HG03280 (cell line): Measurements from ENCODE around the gene SRGAP2.
"Not testable (repeated sequence)": the region's sequence is repeated elsewhere in the genome, so short reads cannot be mapped to it uniquely, and the experiment has no call there.

ENCODE experiments used
- ATAC-seq: cut with Tn5 transposase; IDR thresholded peaks from one replicate; pipeline ENCODE4 v1.9.1; 2021; ENCODE audit warnings: mild to moderate bottlenecking, moderate library complexity; ENCODE audit not compliant: unreplicated experiment

The SRGAP2 gene

GRCh38 chr1:206203364-206204158, at the start of gene SRGAP2:
Gene SRGAP2 (plus strand): TSS chr1:206203541. CDS start chr1:206205971, 2,430 bp downstream.
- peak; percentile 2 for ATAC-seq

GRCh38 chr1:206167350-206168029, 35.9 kb upstream of the SRGAP2 start:
- not testable (repeated sequence) for ATAC-seq

DNA sequence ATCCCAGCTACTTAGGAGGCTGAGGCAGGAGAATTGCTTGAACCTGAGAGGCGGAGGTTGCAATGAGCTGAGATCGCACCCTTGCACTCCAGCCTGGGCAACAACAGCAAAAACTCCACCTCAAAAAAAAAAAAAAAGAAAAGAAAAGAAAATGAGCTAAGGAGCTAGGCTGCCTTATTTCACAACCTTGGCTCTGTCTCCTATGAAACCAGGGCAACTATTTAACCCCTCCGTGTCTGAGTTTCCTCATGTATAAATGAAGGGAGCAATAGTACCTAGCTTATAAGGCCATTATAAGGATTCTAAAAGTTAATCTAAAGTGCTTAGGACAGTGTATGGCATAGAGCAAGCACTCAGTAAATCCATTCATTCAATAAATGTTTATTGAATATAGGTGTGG, 33.5 kb upstream of the SRGAP2 start:
- ATAC-seq: not testable (repeated sequence)

GRCh38 chr1:206173110-206173719, 30.1 kb upstream of the SRGAP2 start:
- not testable (repeated sequence) for ATAC-seq

DNA sequence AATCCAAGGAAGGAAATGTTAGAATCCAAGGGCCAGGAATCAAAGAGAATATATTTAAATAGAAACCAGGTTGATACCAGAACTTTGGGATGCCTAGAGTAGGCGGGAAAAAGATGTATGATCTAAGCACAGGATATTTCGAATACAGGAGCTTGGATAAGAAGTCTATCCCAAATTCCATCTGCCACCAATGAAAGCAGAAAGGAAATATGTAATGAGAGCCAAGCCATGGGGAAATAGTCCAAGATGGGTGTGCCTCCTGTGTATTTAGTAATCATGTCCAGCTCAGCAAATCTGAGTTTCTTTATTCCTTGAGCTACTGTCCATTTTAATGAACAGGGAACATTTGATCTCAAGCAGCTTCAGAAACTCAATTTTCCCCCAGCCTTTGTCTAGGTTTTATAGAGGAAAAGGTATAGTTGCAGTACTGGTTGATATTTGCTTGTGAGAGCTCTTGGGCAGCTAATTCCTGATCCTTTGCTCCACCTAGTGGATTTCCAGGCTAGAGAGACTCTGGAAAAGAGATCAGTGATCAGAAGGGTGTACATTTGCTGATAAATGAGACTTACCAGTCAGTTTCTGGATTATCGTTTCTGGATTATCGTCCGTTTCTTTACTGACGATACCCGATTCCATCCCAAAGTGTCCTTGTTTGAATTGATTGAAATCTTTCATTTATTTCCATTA, 29.0 kb upstream of the SRGAP2 start:
- not testable (repeated sequence) for ATAC-seq

GRCh38 chr1:206175459-206176113, 27.8 kb upstream of the SRGAP2 start:
- ATAC-seq: not testable (repeated sequence)

DNA sequence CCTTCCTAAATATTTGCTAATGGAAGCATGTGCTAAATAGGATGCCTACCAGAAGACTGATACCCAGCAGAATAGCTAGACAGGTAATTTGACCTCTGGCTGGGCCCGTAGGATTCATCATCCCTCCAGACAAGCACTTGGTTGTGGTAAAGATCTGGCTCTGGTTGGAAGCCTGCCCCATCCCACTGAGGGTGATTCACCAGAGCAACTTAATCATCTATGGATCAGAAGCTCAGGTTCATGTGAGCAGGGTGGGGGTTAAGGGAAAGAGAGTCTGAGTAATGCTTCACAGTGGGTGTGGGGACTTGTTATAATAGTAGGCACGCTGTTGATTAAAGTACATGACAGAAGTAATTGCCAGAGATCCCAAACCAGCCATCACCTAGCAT, 27.2 kb upstream of the SRGAP2 start:
- ATAC-seq: not testable (repeated sequence)

- not testable (repeated sequence) for ATAC-seq
Measured at GRCh38 chr1:206178061-206178989, 25.0 kb upstream of the SRGAP2 start.

DNA sequence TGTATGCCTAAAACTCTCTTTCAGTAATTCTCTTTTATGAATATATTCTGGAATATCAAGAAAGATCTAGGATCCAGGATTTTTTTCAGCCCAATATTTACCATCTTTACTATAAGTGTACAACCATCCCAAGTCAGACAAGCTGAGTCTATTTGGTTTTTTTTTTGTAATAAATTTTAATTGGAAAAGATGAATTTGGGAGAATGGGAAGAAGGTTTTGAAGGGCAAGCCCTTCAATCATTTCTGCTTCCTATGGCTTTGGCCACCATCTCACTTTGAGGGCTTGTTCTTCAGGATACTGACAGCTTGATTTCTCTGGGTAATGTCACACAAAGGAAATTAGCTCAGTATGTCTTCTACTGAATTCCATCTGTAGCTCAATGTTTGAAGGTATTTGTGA, 23.7 kb upstream of the SRGAP2 start:
- ATAC-seq: not testable (repeated sequence)

GRCh38 chr1:206182368-206183317, 20.7 kb upstream of the SRGAP2 start:
- not testable (repeated sequence) for ATAC-seq

GRCh38 chr1:206183788-206184187, 19.6 kb upstream of the SRGAP2 start:
- not testable (repeated sequence) for ATAC-seq

DNA sequence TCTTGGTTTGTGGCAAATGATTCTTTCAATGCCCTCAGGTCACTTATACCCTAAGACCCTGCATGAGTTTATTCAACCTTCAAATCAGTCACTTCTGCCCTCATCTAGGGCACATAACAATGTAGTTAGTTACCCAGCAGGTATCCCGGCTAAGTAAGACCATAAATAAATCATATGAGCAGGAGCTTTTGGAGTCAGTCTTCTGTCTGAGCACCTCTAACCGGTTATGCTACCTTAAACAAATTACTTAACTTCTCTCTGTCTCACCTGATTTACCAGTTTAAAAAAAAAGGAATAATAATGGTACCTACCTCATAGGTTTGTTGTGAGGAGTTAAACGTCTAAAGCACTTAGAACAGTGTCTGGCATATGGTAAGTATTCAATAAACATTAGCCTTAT, 17.6 kb upstream of the SRGAP2 start:
- not testable (repeated sequence) for ATAC-seq

DNA sequence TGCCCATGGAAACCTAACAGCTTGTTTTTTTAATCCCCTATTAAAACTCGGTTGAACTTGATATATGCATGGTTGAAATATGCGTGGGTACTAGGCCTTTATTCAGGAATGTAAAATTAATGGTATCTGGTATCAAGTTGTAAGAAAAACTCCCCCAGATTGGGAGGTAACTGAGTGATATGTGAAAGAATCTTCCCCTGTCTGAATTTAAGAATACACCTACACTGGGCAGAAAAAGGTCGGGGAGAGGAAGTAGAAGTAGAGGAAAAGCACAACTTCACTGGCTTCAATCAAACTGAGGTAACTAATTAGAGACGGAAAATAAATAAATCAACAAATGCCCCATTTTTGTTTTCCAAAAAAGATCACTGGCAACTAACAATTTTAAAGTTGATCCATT, 16.5 kb upstream of the SRGAP2 start:
- ATAC-seq: not testable (repeated sequence)

GRCh38 chr1:206195182-206195581, 8.2 kb upstream of the SRGAP2 start:
- ATAC-seq: not testable (repeated sequence)

DNA sequence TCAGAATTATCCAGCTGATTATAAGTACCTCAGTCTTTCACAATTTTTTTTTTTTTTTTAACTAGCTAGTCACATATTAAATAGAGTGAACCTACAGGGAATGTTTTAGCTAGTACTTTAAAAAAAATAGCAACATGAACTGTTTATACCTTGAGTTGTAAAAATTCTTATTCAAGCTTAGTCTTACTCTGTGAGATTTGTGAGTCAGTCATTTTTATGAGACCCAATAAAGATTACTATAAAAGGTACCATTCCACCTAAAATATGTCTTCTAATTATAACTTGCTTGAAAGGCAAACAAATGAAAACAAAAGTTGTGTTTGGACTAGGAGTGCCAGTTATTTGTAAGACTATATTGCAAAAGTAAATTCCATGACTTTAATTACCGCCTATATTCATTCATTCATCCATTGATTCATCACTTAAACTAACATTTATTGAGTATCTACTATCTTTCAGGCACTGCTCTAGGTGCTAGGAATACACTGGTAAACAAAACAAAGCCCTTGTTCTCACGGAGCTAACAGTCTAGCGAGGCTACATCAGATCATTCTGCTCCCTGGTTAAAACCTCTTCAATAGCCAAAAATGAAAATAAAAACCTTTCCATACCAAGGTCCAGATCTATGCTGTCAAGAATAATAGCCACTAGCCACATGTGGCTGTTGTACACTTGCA, 6.5 kb upstream of the SRGAP2 start:
- not testable (repeated sequence) for ATAC-seq

DNA sequence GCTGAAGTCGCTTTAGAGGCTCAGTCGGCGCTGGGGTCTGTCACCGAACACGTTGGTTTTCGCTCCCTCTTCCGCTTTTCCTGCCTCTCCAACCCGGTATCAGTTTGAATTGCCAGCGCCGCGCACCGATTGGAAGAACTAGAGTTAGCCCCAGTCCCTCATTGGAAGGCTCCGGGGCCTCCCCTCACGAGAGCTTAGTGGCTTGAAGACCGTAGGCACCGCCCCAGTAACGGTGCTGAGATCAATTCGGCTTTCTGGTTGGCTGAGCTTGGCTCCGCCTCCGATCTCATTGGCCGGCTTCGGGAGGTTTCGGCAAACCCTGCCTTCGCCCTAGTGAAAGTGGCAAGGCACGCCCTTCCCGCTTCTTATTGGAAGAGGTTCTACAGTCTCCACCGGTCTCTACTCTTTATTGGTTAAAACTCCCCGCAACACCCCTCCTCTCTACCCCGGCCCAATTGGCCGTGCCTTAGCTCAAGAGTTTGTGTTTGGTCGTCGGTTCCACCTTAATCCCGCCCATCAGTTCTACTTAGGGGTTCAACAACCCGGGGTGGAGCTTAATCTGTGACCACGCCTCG, 465 bp upstream of the SRGAP2 start, which contains the start of gene FAM72A:
Gene FAM72A, minus strand, starts transcription at position 51 of the 575 bp plus-strand sequence. CDS start 814 bp downstream, outside the sequence.
- peak; percentile 87 for ATAC-seq

DNA sequence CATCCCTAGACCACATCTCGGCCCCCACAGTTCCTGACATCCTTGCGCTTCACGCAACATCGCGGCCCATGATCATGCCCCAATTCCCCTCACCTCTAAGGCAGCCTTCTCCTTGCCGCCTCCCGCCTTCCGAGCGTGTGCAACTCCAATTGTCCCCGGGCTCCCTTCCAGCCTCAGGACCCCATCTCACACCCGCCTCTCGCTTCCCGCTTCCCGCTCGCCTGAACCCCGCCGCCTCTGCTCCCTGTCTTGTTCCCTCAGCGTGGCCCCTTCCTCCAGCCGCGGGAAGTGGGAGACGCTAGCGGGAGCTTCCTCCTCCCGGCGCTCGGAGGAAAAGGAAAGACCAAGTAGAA, 794 bp downstream of the SRGAP2 start:
- not testable (repeated sequence) for ATAC-seq
